DOHH2 (cell line): ENCODE data around the gene CTNS.

Experiments used
- CTCF ChIP-seq: fragments of 200-600 bp; sonication (generic); IDR thresholded peaks from one replicate; pipeline ENCODE4 v1.5.1; 2014; ENCODE audit warnings: antibody characterized with exemption, mild to moderate bottlenecking, low read depth, low read length; ENCODE audit not compliant: poor library complexity, severe bottlenecking
- EZH2phosphoT487 ChIP-seq: fragments of 200-600 bp; sonication (generic); IDR thresholded peaks from 2 replicates; pipeline ENCODE4 v1.6.1; 2017; ENCODE audit warnings: borderline replicate concordance, mild to moderate bottlenecking, antibody characterized with exemption, low read length, moderate library complexity, mixed read lengths

DNA sequence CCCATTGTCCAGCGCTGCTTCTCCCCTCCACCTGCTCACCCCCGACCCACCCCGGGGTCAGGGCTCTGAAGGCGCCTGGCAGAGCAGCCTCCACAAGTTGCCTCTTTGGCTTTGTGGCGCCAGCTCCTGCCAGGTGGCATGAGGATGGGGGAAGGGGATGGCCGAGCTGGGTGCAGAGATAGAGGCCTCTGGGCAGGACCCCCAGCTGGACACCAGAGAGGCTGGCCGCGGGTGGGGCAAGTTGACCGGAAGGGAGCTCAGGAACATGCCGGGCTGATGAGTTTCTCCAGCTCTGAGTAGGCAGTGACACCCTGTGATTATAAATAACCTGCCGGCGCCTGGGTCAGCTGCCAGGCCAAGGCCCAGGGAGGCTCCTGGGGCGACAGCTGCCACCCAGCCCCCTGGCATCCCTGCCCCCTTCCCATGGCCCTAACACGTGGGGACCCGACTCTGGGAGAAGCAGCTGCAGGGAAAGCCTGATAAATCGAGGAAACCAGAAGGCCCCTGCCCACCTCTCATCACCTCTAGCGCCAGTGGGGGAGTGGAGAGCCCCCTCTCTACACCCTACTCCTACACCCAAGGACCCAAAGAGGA lies 58.7 kb downstream of the CTNS start:
- TF ChIP-seq CTCF (no peak), EZH2phosphoT487 (no peak)
